Measurements from ENCODE around the gene FGD1.

DNA sequence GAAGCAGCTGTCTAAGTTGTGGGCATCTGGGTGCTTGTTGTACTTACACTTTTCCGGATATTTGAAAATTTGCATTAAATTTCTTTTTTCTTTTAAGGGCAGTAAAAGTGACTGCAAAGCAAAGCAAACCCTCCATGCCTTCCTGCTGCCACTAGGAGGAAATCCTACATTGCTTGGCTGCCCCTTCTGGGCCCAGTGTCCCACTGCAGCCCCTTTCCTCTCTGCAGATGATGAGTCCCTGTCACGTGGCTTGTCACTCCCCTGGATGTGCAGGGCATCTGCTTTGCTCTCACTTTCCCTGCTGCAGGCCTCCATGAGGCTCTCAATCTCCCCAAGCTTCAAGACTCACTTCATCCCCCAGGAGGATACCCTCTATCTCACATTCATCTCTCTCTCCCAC lies 43.1 kb downstream of the FGD1 start:
- TF ChIP-seq, protein P1, sequence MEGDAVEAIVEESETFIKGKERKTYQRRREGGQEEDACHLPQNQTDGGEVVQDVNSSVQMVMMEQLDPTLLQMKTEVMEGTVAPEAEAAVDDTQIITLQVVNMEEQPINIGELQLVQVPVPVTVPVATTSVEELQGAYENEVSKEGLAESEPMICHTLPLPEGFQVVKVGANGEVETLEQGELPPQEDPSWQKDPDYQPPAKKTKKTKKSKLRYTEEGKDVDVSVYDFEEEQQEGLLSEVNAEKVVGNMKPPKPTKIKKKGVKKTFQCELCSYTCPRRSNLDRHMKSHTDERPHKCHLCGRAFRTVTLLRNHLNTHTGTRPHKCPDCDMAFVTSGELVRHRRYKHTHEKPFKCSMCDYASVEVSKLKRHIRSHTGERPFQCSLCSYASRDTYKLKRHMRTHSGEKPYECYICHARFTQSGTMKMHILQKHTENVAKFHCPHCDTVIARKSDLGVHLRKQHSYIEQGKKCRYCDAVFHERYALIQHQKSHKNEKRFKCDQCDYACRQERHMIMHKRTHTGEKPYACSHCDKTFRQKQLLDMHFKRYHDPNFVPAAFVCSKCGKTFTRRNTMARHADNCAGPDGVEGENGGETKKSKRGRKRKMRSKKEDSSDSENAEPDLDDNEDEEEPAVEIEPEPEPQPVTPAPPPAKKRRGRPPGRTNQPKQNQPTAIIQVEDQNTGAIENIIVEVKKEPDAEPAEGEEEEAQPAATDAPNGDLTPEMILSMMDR (conservative IDR thresholded peaks at IDR 0.05; ENCODE audit: low read depth, low read length), result peak; percentile 38; the same call in 1 of the 2 replicates
- TF ChIP-seq EZH2phosphoT487 (IDR thresholded peaks at IDR 0.05; ENCODE audit: borderline replicate concordance, low read length) (no peak), EZH2 (IDR thresholded peaks at IDR 0.05; ENCODE audit: low read length, unreplicated experiment) (no peak)

All from PC-3 (cell line).